Limb (tissue), 2 donors: ENCODE results near the gene SLC10A3.

Experiments used
- DNase-seq, 2 donors: peaks; one replicate each; pipeline ENCODE4 v3.0.0-alpha.2; 2016; ENCODE audit errors: extremely low spot score in 2 of 2

The SLC10A3 gene

GRCh38 chrX:154465601-154466000 lies 24.8 kb downstream of the SLC10A3 start:
- no peak for DNase-seq

- DNase-seq, result no peak
These were observed 25.5 kb downstream of the SLC10A3 start for GRCh38 chrX:154464806-154465365.

- no peak for DNase-seq
These were observed 26.7 kb downstream of the SLC10A3 start for GRCh38 chrX:154463611-154464220.

- no peak for DNase-seq
These were observed 28.0 kb downstream of the SLC10A3 start for GRCh38 chrX:154462396-154462795.

- DNase-seq, result no peak
These were observed 30.1 kb downstream of the SLC10A3 start for GRCh38 chrX:154460326-154460725.

- no peak for DNase-seq
These were observed 30.6 kb downstream of the SLC10A3 start for GRCh38 chrX:154459832-154460231.

- peak in 1 of 2 donors; percentile 39 for DNase-seq
These were observed 31.3 kb downstream of the SLC10A3 start for GRCh38 chrX:154458954-154459778.

- peak in 1 of 2 donors; percentile 74 for DNase-seq
These were observed 32.1 kb downstream of the SLC10A3 start, which contains the start of gene PLXNA3 for GRCh38 chrX:154458116-154458953. Gene PLXNA3 (plus strand): TSS chrX:154458281. CDS start chrX:154460184, 1,903 bp downstream.

GRCh38 chrX:154457491-154458115 lies 32.8 kb downstream of the SLC10A3 start:
- no peak for DNase-seq

GRCh38 chrX:154452823-154453222 lies 37.6 kb downstream of the SLC10A3 start:
- no peak for DNase-seq

GRCh38 chrX:154450312-154450711 lies 40.1 kb downstream of the SLC10A3 start:
- no peak for DNase-seq

- DNase-seq, result no peak
These were observed 40.8 kb downstream of the SLC10A3 start for GRCh38 chrX:154449618-154450017.

- DNase-seq, result no peak
These were observed 41.9 kb downstream of the SLC10A3 start for GRCh38 chrX:154448484-154448883.

GRCh38 chrX:154446430-154446829 lies 44.0 kb downstream of the SLC10A3 start:
- no peak for DNase-seq

- DNase-seq, result no peak
These were observed 44.7 kb downstream of the SLC10A3 start for GRCh38 chrX:154445776-154446175.

GRCh38 chrX:154444755-154445246 lies 45.6 kb downstream of the SLC10A3 start:
- DNase-seq, result no peak

GRCh38 chrX:154443992-154444754 lies 46.3 kb downstream of the SLC10A3 start, which contains the start of gene FAM50A:
Gene FAM50A (plus strand): TSS chrX:154444141. CDS start chrX:154444236, 95 bp downstream.
- DNase-seq, result peak; percentile 67 to 82

GRCh38 chrX:154443479-154443910 lies 46.9 kb downstream of the SLC10A3 start:
- no peak for DNase-seq

GRCh38 chrX:154441984-154442707 lies 48.3 kb downstream of the SLC10A3 start:
- DNase-seq, result no peak
